Mesenchymal stem cell (in vitro differentiated cells and primary cell): ENCODE results near the gene CRYBG1.

ENCODE experiments used
- DNase-seq: peaks from one replicate; pipeline ENCODE4 v3.0.0-alpha.2; 2013
- H2AFZ ChIP-seq: one replicate; pipeline ENCODE4 v1.6.1; 2013; ENCODE audit warnings: low read depth, mild to moderate bottlenecking, control low read depth, inconsistent platforms, low read length, moderate library complexity
- H2AK5ac ChIP-seq: 2 replicates; pipeline ENCODE4 v1.6.1; 2013; ENCODE audit warnings: low read length, moderate library complexity, mild to moderate bottlenecking, inconsistent platforms; ENCODE audit not compliant: severe bottlenecking
- H2BK120ac ChIP-seq: one replicate; pipeline ENCODE4 v1.6.1; 2013; ENCODE audit warnings: low read depth, mild to moderate bottlenecking, inconsistent platforms, low read length, moderate library complexity
- H2BK12ac ChIP-seq, 2 experiments: one replicate each; pipeline ENCODE4 v1.6.1; 2013; ENCODE audit warnings: inconsistent platforms in 2 of 2, low read length in 2 of 2, mild to moderate bottlenecking in 2 of 2, moderate library complexity in 2 of 2, control low read depth in 1 of 2
- H2BK15ac ChIP-seq: one replicate; pipeline ENCODE4 v1.6.1; 2013; ENCODE audit warnings: mild to moderate bottlenecking, low read depth, inconsistent platforms; ENCODE audit not compliant: poor library complexity, severe bottlenecking
- H2BK5ac ChIP-seq: 2 replicates; pipeline ENCODE4 v1.6.1; 2013; ENCODE audit warnings: low read depth, mild to moderate bottlenecking, low read length, control low read depth, inconsistent platforms; ENCODE audit not compliant: poor library complexity, severe bottlenecking
- H3K14ac ChIP-seq, 2 experiments: one replicate each; pipeline ENCODE4 v1.6.1; 2013; ENCODE audit warnings: inconsistent platforms in 2 of 2, low read length in 2 of 2, control low read depth in 1 of 2, mild to moderate bottlenecking in 1 of 2, moderate library complexity in 1 of 2
- H3K18ac ChIP-seq, 2 experiments: one replicate each; pipeline ENCODE4 v1.6.1; 2013; ENCODE audit warnings: inconsistent platforms in 2 of 2, low read length in 2 of 2, control low read depth in 1 of 2, low read depth in 1 of 2, mild to moderate bottlenecking in 1 of 2
- H3K23ac ChIP-seq, 2 experiments: one replicate each; pipeline ENCODE4 v1.6.1; 2013; ENCODE audit warnings: inconsistent platforms in 2 of 2, low read length in 2 of 2, mild to moderate bottlenecking in 2 of 2, moderate library complexity in 2 of 2, control low read depth in 1 of 2
- H3K27ac ChIP-seq: 2 replicates; pipeline ENCODE4 v1.5.1; 2013; ENCODE audit warnings: mild to moderate bottlenecking, moderate library complexity, low read length, control low read depth, inconsistent platforms; ENCODE audit not compliant: poor library complexity, severe bottlenecking
- H3K27me3 ChIP-seq, 2 experiments: 2 replicates each; pipeline versions ENCODE4 v1.6.1 to v1.7.0; 2013; ENCODE audit warnings: low read length in 2 of 2, mild to moderate bottlenecking in 2 of 2, moderate library complexity in 2 of 2, control low read depth in 1 of 2, inconsistent platforms in 1 of 2; ENCODE audit not compliant: control insufficient read depth in 1 of 2, insufficient read depth in 1 of 2
- H3K36me3 ChIP-seq, 2 experiments: 2 replicates each; pipeline versions ENCODE4 v1.6.1 to v1.7.0; 2013; ENCODE audit warnings: low read length in 2 of 2, control low read depth in 1 of 2, inconsistent platforms in 1 of 2, low read depth in 1 of 2, mild to moderate bottlenecking in 1 of 2; ENCODE audit not compliant: insufficient read depth in 2 of 2, control insufficient read depth in 1 of 2
- H3K4ac ChIP-seq, 2 experiments: one replicate each; pipeline ENCODE4 v1.6.1; 2013; ENCODE audit warnings: inconsistent platforms in 2 of 2, low read length in 2 of 2, mild to moderate bottlenecking in 2 of 2, moderate library complexity in 2 of 2, control low read depth in 1 of 2, low read depth in 1 of 2
- H3K4me1 ChIP-seq: 2 replicates; pipeline ENCODE4 v1.6.1; 2013; ENCODE audit warnings: low read depth, low read length, control low read depth; ENCODE audit not compliant: control insufficient read depth, insufficient read depth
- H3K4me2 ChIP-seq: 2 replicates; pipeline ENCODE4 v1.6.1; 2013; ENCODE audit warnings: low read length, mild to moderate bottlenecking, inconsistent platforms; ENCODE audit not compliant: poor library complexity, severe bottlenecking
- H3K4me3 ChIP-seq, 2 experiments: 2 replicates each; pipeline versions ENCODE4 v1.5.1 to v1.7.0; 2013; ENCODE audit warnings: low read length in 2 of 2, mild to moderate bottlenecking in 2 of 2, control low read depth in 1 of 2, low read depth in 1 of 2; ENCODE audit not compliant: insufficient read depth in 1 of 2
- H3K79me1 ChIP-seq: replicated peaks from 2 replicates; pipeline ENCODE4 v1.6.1; 2013; ENCODE audit warnings: mild to moderate bottlenecking, control low read depth, low read length, inconsistent platforms; ENCODE audit not compliant: poor library complexity, severe bottlenecking
- H3K9ac ChIP-seq: 2 replicates; pipeline ENCODE4 v1.7.0; 2013; ENCODE audit warnings: mild to moderate bottlenecking, low read length, moderate library complexity
- H3K9me3 ChIP-seq: 2 replicates; pipeline ENCODE4 v1.7.0; 2013; ENCODE audit warnings: mild to moderate bottlenecking, low read length; ENCODE audit not compliant: control insufficient read depth
- H4K8ac ChIP-seq: one replicate; pipeline ENCODE4 v1.6.1; 2013; ENCODE audit warnings: inconsistent platforms, mild to moderate bottlenecking, low read length, moderate library complexity
- H4K91ac ChIP-seq: one replicate; pipeline ENCODE4 v1.6.1; 2013; ENCODE audit warnings: mild to moderate bottlenecking, low read length, inconsistent platforms
- WGBS: methylation state at CpG from one replicate; pipeline ENCODE4 v1.1.7; 2013; ENCODE audit warnings: mixed read lengths; 5-methylcytosine and 5-hydroxymethylcytosine counted together

Gene CRYBG1

DNA sequence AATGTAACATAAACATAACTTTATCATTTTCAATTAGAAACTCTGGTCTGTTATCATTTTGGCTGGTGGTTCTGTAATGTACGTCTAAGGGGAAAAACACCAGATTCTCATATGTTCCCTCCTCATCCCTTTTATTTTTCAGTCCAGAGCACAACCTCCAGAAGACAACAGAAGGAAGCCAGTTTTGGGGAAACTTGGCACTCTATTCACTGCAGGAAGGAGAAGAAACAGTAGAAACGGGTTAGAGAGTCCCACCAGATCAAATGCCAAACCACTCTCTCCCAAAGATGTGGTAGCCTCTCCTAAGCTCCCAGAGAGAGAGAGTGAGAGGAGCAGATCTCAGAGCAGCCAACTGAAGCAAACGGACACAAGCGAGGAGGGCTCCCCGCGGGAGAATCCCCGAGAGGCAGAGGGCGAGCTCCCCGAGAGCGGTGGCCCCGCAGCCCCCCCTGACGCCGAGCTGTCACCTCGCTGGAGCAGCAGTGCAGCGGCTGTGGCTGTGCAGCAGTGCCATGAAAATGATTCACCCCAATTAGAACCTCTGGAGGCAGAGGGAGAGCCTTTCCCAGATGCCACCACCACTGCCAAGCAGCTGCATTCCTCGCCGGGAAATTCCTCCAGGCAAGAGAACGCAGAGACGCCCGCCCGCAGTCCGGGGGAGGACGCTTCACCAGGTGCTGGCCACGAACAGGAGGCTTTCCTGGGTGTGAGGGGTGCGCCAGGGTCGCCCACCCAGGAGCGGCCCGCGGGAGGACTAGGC lies 151.0 kb downstream of the CRYBG1 start:
- H3K27me3 ChIP-seq: no peaks in the 10 kb centered on the region
- no peak overlapping the region for H2BK5ac ChIP-seq
- H3K23ac ChIP-seq: peak overlapping the region in 1 of 2 experiments; percentile 74
- peaks cover 27% of the 10 kb centered on the region for H3K4me1 ChIP-seq
- H4K91ac ChIP-seq: peak overlapping the region; percentile 94
- H3K18ac ChIP-seq: peak overlapping the region; percentile 50 to 86
- H3K4ac ChIP-seq: peak overlapping the region; percentile 39 to 89
- peak overlapping the region; percentile 89 for H3K9ac ChIP-seq
- peak overlapping the region; percentile 63 for H2BK15ac ChIP-seq
- peak overlapping the region; percentile 60 for H2AFZ ChIP-seq
- peak overlapping the region in 1 of 2 experiments; percentile 29 for H2BK12ac ChIP-seq
- H4K8ac ChIP-seq: peak overlapping the region; percentile 93
- no peak overlapping the region for H3K27ac ChIP-seq
- H3K4me3 ChIP-seq: peak overlapping the region; percentile 71 to 95
- peaks cover 0 to 4% of the 10 kb centered on the region in 2 experiments for H3K36me3 ChIP-seq
- peaks cover 5% of the 10 kb centered on the region for H3K79me1 ChIP-seq
- WGBS: 1% methylated on average over 28 of the region's 29 CpGs
- H3K9me3 ChIP-seq: no peaks in the 10 kb centered on the region
- peak overlapping the region; percentile 96 for H3K4me2 ChIP-seq
- no peak overlapping the region for H2BK120ac ChIP-seq
- peak; percentile 59 for DNase-seq
- H3K14ac ChIP-seq: peak overlapping the region in 1 of 2 experiments; percentile 18
- H2AK5ac ChIP-seq: no peak overlapping the region

DNA sequence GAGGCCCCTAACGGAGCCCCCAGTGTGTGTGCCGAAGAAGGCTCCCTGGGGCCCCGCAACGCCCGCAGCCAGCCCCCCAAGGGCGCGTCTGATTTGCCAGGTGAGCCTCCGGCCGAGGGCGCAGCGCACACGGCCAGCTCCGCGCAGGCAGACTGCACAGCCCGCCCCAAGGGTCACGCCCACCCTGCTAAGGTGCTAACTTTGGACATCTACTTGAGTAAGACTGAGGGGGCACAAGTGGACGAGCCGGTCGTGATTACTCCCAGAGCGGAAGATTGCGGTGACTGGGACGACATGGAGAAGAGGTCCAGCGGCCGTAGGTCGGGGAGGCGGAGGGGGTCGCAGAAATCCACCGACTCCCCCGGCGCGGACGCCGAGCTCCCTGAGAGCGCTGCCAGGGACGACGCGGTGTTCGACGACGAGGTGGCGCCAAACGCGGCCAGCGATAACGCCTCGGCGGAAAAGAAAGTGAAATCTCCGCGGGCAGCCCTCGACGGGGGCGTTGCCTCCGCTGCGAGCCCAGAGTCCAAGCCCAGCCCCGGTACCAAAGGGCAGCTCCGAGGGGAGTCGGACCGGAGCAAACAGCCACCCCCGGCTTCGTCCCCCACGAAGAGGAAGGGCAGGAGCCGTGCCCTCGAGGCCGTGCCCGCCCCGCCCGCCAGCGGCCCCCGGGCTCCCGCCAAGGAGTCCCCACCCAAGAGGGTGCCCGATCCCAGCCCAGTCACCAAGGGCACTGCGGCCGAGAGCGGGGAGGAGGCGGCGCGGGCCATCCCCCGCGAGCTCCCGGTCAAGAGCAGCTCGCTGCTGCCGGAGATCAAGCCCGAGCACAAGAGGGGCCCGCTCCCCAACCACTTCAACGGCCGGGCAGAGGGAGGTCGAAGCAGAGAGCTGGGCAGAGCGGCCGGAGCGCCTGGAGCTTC lies 151.8 kb downstream of the CRYBG1 start:
- WGBS: 1% methylated on average over 90 of the region's 90 CpGs
- Histone ChIP-seq H3K14ac (peak overlapping the region; percentile 18 to 95), H3K9ac (peak overlapping the region; percentile 89), H2AK5ac (no peak overlapping the region), H2BK15ac (peak overlapping the region; percentile 87), H3K9me3 (no peaks in the 10 kb centered on the region), H3K23ac (peak overlapping the region in 1 of 2 experiments; percentile 96), H4K8ac (peak overlapping the region; percentile 93), H3K4me1 (peaks cover 27% of the 10 kb centered on the region), H4K91ac (peak overlapping the region; percentile 94), H3K27me3 (no peaks in the 10 kb centered on the region), H2BK12ac (peak overlapping the region; percentile 46 to 92), H3K4me3 (peak overlapping the region; percentile 71 to 95), H3K18ac (peak overlapping the region; percentile 50 to 86), H3K27ac (no peak overlapping the region), H2AFZ (peak overlapping the region; percentile 60), H3K79me1 (peaks cover 5% of the 10 kb centered on the region), H3K36me3 (peaks cover 0 to 4% of the 10 kb centered on the region in 2 experiments), H3K4ac (peak overlapping the region; percentile 66 to 89), H3K4me2 (peak overlapping the region; percentile 96), H2BK120ac (peak overlapping the region; percentile 99), H2BK5ac (no peak overlapping the region)
- peak; percentile 78 for DNase-seq

DNA sequence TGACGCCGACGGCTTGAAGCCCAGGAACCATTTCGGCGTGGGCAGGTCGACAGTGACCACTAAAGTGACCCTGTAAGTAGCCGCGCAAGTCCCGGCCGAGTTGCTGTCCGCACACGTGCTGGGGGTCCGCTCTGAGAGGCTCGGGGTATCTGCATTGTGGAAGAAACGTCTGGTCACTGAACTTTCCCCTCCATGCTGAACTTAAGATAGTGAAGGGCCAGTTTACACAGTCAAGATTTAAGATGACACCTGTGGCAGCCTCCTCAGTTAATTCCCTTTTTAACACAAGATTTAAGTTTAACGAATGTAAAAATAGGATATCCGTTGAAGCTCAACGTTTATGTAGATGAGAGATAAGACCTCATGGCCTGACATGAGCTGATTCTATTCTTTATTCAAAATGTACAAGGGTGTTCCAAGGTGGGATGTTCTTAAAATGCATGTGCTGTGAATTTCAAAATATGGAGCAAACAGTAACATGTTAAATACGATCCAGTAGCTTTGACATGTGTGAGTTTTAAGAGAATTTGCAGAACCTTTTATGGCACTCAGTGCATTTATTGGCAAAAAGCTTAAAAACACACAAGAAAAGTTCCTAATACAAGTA lies 152.6 kb downstream of the CRYBG1 start:
- Histone ChIP-seq H2BK15ac (peak overlapping the region; percentile 87), H3K14ac (peak overlapping the region in 1 of 2 experiments; percentile 95)
- 12% methylated on average over 19 of the region's 19 CpGs for whole genome bisulfite sequencing

More for the DNA sequence above, 152.6 kb downstream of the CRYBG1 start:
- no peak overlapping the region for H2AK5ac ChIP-seq
- H2AFZ ChIP-seq: peak overlapping the region; percentile 33
- no peaks in the 10 kb centered on the region for H3K27me3 ChIP-seq
- peak overlapping the region; percentile 75 to 90 for H2BK12ac ChIP-seq
- no peak overlapping the region for H2BK5ac ChIP-seq
- H3K18ac ChIP-seq: peak overlapping the region; percentile 50 to 86
- H3K36me3 ChIP-seq: peaks cover 4% of the 10 kb centered on the region in 2 experiments
- peak overlapping the region; percentile 85 for H4K91ac ChIP-seq
- peak overlapping the region; percentile 13 to 66 for H3K4ac ChIP-seq
- H2BK120ac ChIP-seq: peak overlapping the region; percentile 99
- peak overlapping the region; percentile 89 for H3K9ac ChIP-seq
- H3K4me2 ChIP-seq: peak overlapping the region; percentile 96
- no peak for DNase-seq
- H3K9me3 ChIP-seq: no peaks in the 10 kb centered on the region
- no peak overlapping the region for H3K27ac ChIP-seq
- H3K79me1 ChIP-seq: peaks cover 5% of the 10 kb centered on the region
- H3K23ac ChIP-seq: no peak overlapping the region
- H3K4me1 ChIP-seq: peaks cover 27% of the 10 kb centered on the region
- H3K4me3 ChIP-seq: peak overlapping the region; percentile 71 to 95
- H4K8ac ChIP-seq: peak overlapping the region; percentile 93
